Astrocyte (in vitro differentiated cells and primary cell): Measurements from ENCODE around the gene JUN.

Source experiments
- CTCF ChIP-seq: IDR thresholded peaks from 2 replicates; pipeline ENCODE4 v1.5.1; 2011; ENCODE audit warnings: low read depth, mild to moderate bottlenecking, inconsistent platforms, low read length, moderate library complexity; ENCODE audit not compliant: insufficient read depth
- EZH2 ChIP-seq: IDR thresholded peaks from 2 replicates; pipeline ENCODE4 v1.6.1; 2012; ENCODE audit warnings: mild to moderate bottlenecking, low read length, inconsistent platforms; ENCODE audit not compliant: insufficient read depth

DNA sequence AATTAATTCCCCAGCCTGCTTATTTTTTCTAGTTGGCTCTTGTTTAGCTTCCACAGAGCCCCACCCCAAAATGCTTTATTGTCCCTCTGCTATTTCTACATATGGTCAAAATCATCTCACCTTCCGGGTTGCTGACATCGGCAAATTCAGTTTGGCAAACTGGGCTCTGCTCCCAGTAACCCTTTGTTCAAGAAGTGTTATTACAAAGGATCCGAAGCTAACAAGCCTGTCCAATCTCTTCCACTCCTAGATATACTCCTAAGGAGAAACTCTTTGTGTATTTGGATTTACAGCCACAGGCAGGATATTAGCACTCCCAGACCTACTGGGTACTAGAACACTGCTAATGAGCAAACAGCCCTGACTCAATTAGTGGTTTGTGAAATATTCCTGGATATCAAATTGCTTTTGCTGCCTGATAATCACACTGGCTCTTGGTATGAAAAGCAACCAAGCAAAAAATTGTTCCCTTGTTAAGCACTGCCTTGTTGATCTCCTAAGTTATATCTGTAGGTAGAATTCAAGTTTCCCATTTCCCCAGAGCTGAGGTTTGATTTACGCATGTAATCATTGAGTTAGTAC is 4.0 kb downstream of the JUN start:
- no peak for TF ChIP-seq CTCF
- TF ChIP-seq EZH2: no peak
